ENCODE results near the gene RASA2.

DNA sequence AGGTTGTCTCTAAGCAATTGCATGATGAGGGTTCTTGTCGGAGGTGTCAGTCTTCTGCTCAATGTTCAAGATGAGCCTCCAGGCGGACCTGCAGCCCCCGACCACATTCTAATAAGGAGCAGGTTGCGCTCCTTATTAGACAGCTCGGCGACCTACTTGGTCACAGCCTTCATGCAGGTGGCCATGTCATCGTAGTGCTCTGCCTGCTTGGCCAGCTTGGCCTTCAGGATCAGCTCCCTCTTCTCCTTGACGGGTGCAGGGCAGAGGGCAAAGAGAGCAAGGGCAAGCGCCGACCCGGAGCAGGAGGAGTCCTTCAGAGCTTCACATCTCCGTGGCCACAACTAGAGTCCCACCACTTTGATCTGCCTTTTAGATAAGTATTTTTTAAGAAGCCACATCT is 113.5 kb downstream of the RASA2 start:
- TF ChIP-seq CTCF (IDR thresholded peaks at IDR 0.05) (no peak), POLR2A (IDR thresholded peaks at IDR 0.05) (no peak)
